ENCODE measurements around the gene BSN. TPM values are rescaled to one million over a fixed set of nuclear protein-coding genes. Genes with fewer than 3 reads are reported as not detected.
A peak's percentile ranks its signal among the peaks of the same experiment; 100 is the strongest.
"Not testable (repeated sequence)": the region's sequence is repeated elsewhere in the genome, so short reads cannot be mapped to it uniquely, and the experiment has no call there.

The BSN gene
- total RNA-seq, 1 experiment from 2014 or later: 0.23 TPM

DNA sequence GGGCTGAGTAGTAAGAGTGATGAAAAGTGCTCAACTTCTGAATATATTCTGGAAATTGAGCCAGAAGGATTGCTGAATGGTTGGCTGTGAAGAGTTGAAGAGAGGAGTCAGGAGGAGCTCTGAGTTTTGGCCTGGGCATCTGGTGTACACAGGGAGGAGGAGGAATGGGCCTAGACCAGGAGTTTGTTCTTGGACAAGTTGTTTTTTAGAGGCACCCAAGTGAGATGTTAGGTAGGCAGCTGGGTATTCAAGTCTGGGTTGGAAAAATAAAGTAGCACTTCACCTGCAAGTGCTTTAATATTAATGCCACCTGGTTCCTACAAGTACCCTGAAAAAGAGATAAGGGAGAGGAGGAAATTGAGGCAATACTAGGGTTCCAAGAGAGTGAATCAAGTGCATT is 14.7 kb downstream of the BSN start:
- Histone ChIP-seq H3K36me3 (no peaks in the 10 kb centered on the region), H3K27me3 (no peaks in the 10 kb centered on the region), H3K4me3 (no peak overlapping the region), H3K9me3 (no peaks in the 10 kb centered on the region)
- no peak for DNase-seq

DNA sequence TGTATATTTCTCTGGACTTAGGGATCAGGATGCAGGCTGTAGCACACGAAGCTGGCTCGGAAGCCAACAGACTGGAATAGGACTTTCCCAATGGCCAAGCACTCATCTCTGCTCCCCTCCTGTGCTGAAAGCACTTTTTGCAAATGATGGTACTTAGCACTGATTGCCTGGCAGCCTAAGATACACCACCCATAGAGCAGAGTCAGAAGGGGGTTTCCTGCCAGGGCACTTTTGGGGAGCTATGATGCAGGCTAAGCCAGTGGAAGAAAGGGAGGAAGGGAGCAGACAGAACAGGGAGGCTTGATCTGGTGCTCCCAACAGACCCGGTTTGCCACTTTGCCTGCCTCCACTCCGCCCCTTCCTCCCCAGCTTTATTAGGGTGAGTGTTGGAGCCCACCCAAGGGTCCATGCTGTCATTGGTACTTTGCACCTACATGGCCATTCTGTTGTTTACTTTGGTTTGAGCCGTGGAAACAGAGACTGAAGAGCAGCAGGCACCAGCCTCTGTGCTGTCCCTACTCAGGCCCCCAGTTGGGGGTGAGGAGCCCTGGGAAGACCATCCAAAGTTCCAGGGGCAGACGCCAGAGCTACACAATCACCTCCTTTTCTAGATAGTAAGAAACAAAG is 15.9 kb downstream of the BSN start:
- H3K36me3 ChIP-seq: no peaks in the 10 kb centered on the region
- H3K27me3 ChIP-seq: no peaks in the 10 kb centered on the region
- DNase-seq: no peak
- H3K4me3 ChIP-seq: no peak overlapping the region
- H3K9me3 ChIP-seq: no peaks in the 10 kb centered on the region

DNA sequence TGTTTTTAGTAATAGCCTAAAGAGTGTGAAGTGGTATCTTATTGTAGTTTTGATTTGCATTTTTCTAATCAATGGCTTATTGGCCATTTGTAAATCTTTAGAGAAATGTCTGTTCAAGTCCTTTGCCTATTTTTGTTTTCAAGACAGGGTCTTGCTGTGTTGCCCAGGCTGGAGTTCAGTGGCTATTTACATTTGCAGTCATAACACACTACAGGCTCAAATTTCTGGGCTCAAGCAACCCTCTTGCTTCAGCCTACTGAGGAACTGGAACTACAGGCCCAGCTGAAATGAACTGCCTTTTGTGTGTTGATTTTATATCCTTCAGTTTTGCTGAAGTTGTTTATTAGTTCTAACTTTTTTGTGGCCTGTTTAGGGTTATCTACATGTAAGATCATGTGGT is 27.9 kb downstream of the BSN start:
- Histone ChIP-seq H3K4me3 (no peak overlapping the region), H3K36me3 (no peaks in the 10 kb centered on the region), H3K27me3 (no peaks in the 10 kb centered on the region), H3K9me3 (no peaks in the 10 kb centered on the region)
- DNase-seq: no peak

DNA sequence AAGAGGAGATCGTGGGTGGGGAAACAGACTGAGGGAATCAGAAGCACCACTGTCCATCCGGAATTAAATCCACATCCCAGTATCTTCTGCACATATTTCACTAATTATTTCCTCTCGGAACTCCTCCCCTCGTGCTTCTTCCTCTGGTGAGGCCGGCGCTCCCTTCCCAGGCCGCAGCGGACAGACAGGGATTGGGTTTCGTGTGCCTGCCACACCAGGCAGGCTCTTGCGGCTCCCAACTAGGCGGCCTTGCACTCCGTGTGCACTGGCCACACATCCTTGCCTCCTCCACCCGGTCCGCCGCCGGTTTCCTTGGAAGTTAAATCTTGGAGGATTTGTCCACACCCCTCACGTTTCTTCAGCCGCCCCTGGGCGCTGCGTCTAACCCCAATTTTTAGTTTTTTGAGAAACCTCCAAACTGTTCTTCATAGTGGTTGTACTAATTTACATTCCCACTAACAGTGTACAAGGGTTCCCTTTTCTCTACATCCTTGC is 31.0 kb downstream of the BSN start:
- not testable (repeated sequence) for H3K9me3 ChIP-seq, H3K4me3 ChIP-seq, H3K36me3 ChIP-seq, DNase-seq, H3K27me3 ChIP-seq

DNA sequence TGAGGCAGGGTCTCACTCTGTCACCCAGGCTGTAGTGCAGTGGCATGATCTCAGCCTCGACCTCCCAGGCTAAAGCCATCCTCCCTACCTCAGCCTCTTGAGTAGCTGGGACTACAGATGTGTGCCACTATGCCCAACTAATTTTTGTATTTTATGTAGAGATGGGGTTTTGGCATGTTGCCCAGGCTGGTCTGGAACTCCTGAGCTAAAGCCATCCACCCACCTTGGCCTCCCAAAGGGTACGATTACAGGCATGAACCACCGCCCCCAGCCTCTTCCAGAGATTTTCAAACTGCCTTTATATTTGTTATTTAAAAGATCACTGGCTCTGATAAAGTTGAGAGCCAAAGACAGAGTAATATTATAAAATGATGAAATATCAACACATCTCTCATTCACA is 37.3 kb downstream of the BSN start:
- Histone ChIP-seq H3K9me3 (no peaks in the 10 kb centered on the region), H3K36me3 (no peaks in the 10 kb centered on the region), H3K27me3 (no peaks in the 10 kb centered on the region), H3K4me3 (no peak overlapping the region)
- DNase-seq: no peak

DNA sequence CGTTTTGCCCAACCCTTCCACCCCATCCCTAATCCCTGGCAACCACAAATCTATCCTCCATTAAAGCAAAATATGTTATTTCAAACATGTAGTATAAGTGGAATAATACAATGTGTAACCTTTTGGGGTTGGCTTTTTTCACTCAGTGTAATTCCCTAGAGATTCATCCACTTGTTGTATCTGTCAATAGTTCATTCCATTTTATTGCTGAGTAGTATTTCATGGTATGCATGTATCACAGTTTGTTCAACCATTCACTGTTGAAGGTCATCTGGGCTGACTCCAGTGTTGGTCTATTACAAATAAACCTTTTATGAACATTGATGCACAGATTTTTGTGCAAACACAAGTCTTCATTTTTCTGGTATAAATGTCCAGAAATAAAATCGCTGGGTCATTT is 38.8 kb downstream of the BSN start:
- no peak overlapping the region for H3K4me3 ChIP-seq
- no peaks in the 10 kb centered on the region for H3K27me3 ChIP-seq
- H3K36me3 ChIP-seq: no peaks in the 10 kb centered on the region
- no peaks in the 10 kb centered on the region for H3K9me3 ChIP-seq
- no peak for DNase-seq

DNA sequence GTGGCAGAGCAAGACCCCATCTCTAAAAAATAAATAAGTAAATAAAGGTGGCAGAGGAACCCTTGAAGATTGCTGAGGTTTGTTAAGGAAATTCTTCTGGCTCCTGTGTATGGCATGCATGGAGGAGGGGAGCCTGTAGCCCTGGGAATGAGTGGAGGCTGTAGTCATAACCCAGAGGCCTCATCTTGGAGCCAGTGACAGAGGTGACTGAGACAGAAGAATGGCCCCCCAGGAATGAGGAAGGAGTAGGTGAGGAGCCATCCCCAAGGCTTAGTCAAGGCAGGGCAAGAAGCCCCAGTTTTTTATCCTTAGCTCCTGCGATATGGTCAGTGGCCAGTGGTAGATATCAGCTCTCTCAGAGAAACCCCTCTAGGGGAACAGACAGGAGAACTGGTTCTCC is 46.5 kb downstream of the BSN start:
- no peak for DNase-seq
- Histone ChIP-seq H3K4me3 (no peak overlapping the region), H3K9me3 (no peaks in the 10 kb centered on the region), H3K36me3 (no peaks in the 10 kb centered on the region), H3K27me3 (no peaks in the 10 kb centered on the region)

DNA sequence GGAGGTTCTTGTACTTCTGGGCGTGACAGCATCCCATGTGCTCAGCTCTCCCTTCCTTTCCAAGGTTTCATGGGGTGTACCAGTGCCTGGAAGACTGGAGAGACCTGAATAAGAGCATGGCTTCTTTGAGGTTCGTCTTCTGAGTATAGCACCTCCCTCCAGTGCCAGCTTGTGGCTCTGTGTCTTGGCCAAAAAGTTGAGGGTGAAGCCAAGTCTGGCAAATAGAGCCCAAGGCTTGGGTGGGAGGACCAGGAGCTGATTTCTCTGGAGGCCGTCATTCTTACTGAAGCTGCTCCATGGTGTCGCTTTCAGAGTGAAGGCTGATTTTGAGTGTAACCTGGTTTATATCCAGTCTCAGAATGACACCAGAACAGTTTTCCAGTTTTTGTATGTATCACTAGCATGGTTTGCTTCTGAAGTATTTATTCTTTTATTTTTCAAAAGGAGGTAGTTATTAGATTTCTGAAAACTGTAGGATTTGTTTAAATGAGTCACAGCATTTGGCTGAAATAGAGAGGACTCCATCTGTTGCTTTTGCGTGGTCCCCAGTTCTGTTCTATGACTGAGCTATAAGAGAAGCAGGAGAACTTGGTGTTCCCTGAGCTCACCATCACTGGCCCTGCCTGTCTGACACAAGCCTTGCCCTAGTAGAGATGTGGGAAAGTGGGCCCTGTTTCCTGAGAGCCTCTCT is 47.2 kb downstream of the BSN start:
- Histone ChIP-seq H3K27me3 (no peaks in the 10 kb centered on the region), H3K4me3 (no peak overlapping the region), H3K9me3 (no peaks in the 10 kb centered on the region), H3K36me3 (no peaks in the 10 kb centered on the region)
- peak; percentile 21 for DNase-seq

DNA sequence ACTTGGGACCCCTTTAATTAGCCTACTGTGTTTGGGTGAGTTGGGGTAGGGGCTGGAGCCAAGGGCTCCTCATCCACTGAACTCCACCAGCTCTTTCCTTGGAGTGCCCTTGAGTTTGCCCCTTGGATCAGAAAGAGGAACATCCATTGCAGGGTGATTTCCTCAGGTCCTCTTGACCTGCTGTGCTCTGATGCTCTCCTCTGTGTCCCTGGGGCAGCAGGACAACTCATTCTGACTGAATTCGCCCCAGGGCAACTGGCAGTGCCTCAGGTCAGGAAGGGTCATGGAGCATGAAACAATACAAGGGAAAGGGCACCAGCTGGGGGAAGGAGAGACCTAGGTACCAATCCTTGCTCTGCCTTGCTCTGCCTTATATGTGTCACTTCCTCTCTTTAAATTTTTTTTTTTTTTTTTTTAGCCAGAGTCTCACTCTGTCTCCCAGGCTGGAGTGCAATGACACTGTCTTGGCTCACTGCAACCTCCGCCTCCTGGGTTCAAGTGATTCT is 47.8 kb downstream of the BSN start:
- peak; percentile 52 for DNase-seq
- Histone ChIP-seq H3K9me3 (no peaks in the 10 kb centered on the region), H3K4me3 (no peak overlapping the region), H3K36me3 (no peaks in the 10 kb centered on the region), H3K27me3 (no peaks in the 10 kb centered on the region)

DNA sequence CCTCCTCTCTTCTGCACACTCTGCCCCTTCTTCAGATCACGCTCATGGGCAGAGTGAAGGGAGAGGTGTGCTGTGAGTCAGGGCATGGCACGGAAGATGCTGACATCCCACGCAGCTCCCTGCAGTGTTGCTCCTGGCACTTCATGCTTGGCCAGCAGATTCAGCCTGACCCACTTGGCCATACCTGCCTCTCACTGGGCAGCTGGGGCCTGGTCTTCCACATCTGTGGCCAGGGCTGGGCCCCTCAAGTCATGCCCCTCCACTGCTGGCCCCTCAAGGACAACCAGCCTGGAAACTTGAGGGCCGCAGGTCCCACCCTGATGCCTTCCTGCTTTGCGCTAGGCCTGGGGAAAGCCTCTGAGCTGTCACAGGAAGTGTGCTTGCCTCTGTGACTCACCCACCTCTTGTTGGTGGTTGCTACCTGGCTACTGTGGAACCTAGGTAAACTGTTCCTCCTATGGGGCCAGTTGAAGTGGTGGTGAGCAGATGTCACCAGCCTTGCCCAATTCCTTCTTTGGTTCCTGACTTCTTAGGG is 48.7 kb downstream of the BSN start:
- peak; percentile 38 for DNase-seq
- Histone ChIP-seq H3K27me3 (no peaks in the 10 kb centered on the region), H3K4me3 (no peak overlapping the region), H3K9me3 (no peaks in the 10 kb centered on the region), H3K36me3 (no peaks in the 10 kb centered on the region)

DNA sequence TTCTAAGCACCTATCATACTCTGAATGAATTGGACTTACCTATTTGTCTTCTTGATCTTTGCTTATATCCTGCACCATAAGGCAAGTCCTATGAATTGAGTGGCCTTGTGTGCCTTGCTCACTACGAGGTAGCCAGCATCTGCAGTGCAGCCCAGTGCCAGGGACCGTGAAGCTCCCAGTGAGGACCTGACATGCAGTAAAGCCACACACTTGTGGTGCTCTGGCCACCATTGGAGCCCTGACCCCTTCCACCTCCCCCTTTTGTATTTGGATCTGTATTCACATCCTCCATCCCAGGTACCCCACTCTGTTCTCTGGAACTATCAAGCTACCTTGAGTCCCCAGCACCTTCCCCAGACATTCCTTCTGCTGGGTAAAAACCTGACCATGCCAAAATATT is 52.1 kb downstream of the BSN start:
- Histone ChIP-seq H3K9me3 (no peaks in the 10 kb centered on the region), H3K4me3 (no peak overlapping the region), H3K36me3 (no peaks in the 10 kb centered on the region), H3K27me3 (no peaks in the 10 kb centered on the region)
- no peak for DNase-seq

DNA sequence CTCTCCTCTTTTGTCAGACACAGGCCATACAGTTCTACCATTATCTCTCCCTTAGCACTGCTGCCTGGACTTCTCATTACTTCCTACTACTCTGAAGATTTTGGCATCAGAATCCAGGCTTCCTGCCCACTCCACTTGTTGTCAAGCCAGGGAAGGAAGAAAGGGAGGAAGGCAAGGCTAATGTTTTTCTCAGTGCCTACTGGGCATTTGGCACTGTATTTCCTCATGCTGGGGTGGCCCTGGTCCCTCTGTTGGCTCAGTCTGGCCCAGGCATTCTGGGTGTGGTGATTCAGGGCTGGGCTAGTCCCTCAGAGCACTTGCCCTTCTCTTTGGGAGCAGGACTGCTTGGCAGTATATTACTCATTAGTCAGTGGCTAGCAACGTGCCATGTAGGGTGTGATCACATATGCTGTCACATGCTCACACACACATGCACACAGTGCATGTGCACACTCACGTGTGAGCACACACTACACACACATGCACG is 52.9 kb downstream of the BSN start:
- no peaks in the 10 kb centered on the region for H3K27me3 ChIP-seq
- peak; percentile 94 for DNase-seq
- H3K4me3 ChIP-seq: no peak overlapping the region
- no peaks in the 10 kb centered on the region for H3K9me3 ChIP-seq
- no peaks in the 10 kb centered on the region for H3K36me3 ChIP-seq

DNA sequence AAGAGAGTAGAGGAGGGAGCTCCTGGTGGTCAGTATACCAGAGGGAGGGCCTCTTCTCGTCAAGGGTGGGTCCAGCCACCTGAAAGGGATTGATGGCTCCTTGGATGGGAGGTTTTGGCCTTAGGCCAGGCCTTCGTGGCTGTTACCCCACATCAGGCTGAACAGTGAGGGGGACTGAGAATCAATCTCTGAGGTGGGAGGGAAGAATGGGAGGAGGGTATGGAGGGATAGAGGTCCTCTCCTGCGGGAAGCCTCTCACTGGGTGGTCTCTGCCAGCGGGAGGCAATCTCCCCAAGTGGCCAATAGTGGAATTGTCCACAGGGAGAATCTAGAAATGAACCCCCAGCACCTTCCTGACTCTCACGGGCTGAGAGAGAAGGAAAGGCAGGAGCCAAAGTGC is 53.5 kb downstream of the BSN start:
- H3K27me3 ChIP-seq: no peaks in the 10 kb centered on the region
- no peaks in the 10 kb centered on the region for H3K36me3 ChIP-seq
- H3K4me3 ChIP-seq: no peak overlapping the region
- H3K9me3 ChIP-seq: no peaks in the 10 kb centered on the region
- DNase-seq: no peak

DNA sequence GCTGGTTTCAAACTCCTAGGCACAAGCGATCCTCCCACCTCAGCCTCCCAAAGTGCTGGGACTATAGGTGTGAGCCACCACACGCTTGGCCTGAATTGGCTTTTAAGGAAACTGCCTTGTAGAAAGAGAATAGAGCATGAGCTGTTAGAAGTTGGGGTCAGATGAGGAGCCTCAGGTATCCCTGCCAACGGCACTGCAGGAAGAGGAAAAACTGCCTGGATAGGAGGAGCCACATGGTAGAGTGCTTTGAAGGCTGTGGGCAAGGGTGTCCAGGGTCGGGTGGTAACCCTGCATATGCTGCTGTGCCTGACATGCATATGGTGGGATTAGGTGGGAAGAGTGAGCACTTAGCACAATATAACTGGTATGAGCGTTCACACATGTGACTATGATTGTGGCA is 55.0 kb downstream of the BSN start:
- no peak overlapping the region for H3K4me3 ChIP-seq
- no peak for DNase-seq
- no peaks in the 10 kb centered on the region for H3K9me3 ChIP-seq
- no peaks in the 10 kb centered on the region for H3K36me3 ChIP-seq
- H3K27me3 ChIP-seq: no peaks in the 10 kb centered on the region

DNA sequence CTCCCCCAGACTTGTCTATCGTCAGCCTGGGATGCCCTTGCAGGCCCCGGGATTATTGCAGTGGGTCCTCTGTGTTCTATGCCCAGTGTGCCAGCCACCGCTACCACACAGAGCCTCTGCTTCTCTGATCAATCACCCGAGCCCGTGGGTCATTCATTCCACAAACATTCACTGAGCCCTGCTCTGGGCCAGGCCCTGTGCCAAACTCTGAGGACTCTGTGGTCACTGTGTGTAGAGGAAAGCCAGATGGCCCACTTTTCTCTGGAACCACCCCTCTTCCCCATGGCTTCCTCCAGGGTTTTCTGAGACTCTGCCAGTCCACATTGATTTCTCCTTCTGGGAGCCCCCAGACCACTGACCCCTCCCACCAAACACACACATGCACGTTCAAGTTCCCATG is 55.5 kb downstream of the BSN start:
- Histone ChIP-seq H3K27me3 (no peaks in the 10 kb centered on the region), H3K4me3 (no peak overlapping the region), H3K36me3 (no peaks in the 10 kb centered on the region), H3K9me3 (no peaks in the 10 kb centered on the region)
- no peak for DNase-seq

DNA sequence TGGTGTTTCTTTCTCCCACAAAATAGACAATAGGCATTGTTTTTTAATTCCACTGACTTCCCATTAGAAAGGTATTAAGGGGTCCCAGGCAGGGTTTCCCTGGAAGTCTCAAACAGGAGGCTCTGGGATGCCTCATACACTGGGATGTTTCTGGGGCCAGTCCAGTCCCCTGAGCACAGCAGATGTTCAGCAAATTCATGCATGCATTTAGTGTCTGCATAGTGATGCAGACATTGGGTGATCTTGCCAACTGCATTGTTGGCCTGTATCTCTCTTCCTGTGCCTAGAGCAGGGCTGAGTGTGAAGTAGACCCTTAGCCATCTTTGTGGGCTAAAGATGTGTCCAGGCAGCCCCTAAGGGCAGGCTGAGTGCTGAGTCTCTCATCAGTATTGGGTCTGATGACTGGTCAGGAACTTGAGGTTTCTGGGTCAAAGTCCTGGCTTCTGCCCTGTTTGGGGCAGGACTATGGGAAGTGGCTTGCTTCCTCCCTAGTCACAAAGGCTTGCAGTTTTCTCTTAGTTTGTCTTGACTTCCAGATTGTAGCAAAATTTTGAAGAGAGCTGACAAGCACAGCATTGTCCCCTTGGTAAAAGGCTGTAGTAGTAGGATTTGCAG is 56.5 kb downstream of the BSN start:
- Histone ChIP-seq H3K4me3 (no peak overlapping the region), H3K27me3 (no peaks in the 10 kb centered on the region), H3K9me3 (no peaks in the 10 kb centered on the region), H3K36me3 (no peaks in the 10 kb centered on the region)
- peak; percentile 29 for DNase-seq

DNA sequence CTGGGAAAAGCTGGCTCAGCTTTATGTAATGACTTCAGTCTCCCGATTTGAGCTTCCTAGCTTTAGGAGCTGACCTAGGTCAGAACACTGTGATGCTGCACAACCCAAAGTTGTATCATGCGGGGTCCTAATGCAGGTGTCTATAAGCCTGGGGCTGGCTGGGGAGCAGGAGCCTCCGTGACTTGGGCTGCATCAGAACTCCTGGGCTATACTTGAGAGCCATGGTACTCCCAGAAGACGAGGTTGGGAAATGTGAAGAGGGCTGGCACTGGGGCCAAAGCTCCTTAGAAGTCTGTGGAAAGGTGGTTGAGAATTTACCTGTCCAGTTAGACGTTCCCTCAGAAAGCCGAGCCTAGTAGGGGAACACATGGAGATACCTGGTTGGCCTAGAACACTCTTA is 57.0 kb downstream of the BSN start:
- DNase-seq: no peak

More for the DNA sequence above, 57.0 kb downstream of the BSN start:
- no peaks in the 10 kb centered on the region for H3K36me3 ChIP-seq
- H3K27me3 ChIP-seq: no peaks in the 10 kb centered on the region
- no peak overlapping the region for H3K4me3 ChIP-seq
- H3K9me3 ChIP-seq: no peaks in the 10 kb centered on the region
